ENCODE data around the gene TOPORS. TPM values are rescaled to one million over a fixed set of nuclear protein-coding genes. Genes with fewer than 3 reads are reported as not detected.

The TOPORS gene
- total RNA-seq, result 25.6 and 30.0 TPM in 2 replicates

DNA sequence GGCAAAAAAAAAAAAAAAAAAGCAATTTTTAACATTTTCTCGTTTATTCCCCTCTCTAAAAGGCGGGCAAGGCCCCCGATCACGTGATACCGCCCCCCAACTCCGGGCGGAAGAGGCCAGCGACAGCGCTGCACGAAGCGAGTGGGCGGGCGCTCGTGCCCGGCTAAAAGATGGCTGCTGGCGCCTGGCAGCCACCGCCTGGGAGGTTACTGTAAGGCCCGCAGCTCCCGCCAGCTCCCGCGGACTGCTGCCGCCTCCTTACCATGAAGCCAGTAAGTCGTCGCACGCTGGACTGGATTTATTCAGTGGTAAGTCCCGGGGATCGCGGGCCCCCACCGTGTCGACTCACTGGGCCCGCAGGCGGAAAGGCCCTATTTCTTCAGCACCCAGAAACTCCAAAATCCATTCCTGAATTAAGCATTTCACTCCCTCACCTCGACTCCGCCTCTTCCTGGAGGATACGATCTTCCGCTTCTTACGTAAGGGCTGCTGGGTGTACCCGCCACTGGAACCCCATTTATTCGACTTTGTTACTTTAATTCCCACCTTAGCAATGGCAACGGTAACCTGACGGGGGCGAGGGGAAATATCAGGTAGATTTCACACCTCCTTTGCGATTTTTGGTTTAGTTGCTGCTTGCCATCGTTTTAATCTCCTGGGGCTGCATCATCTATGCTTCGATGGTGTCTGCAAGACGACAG is at the start of gene TOPORS, which contains the start of gene SMIM27:
TSS of gene TOPORS (minus strand) at position 415 of the 701 bp plus-strand sequence. CDS start at position 265, 150 bp downstream.
TSS of gene SMIM27 (plus strand) at position 156 of the 701 bp plus-strand sequence. CDS start at position 264, 108 bp downstream.

DNA sequence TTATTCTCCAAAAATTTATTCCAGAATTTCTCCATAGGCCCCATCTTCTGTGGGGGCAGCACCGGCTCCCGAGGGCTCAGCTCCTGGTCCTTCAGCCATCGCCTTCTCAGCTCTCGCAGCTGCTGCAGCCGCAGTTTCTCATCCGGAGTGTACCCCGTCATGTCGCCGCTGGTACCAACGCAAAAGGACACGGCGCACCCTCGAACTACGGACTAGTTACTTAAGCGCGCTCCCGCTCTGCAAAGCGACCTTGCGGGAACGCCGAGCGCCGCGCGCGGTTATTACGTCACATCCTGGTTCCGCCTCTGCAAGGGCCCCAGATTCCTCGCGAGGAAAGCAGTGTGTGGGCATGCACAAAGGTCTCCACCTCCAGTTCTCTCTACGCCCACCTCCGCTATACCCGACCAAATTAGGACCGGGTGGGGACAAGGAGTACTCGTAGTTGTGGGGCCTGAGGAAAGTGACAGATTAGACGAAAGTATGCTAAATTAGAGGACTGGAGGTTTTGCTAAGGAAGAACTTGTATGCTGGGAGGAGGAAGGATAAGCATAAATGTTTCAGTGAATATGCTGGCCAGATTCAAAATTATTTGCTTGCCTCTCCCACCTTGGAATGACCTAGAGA is 20.6 kb upstream of the TOPORS start, which contains the start of gene NDUFB6:
TSS of gene NDUFB6 (minus strand) at position 260 of the 624 bp plus-strand sequence. CDS start at position 161, 99 bp downstream.

DNA sequence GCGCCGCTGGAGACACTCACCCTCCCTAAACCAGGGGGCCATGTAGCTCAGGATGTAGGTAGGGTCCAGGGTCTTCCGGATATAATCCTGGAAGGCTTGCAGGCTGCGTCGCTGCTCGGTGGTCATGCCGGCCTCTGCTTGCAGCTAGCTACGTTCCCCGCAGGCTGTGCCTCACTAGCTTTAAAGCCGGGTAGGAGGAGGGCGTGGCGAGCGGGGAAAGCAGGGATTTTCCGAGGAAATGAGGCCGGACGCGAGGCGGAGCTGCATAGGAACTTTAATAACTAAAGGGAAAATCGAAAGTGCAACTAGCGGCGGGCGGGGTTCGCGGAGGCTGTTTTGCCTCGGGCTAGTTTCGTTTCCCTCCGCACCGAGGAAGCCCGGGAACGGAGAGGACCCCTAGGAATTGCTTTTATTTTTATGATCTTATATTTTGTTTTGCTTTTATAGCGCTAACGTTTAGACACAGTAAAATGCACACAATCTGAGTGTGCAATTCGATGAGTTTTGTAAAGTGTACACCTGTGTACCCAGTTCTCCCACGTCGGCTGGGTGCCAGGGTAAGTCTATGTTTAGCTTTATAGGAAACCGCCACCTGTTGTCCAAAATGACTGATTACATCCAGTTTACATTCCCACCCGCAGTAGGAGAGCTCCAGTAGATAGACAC is 26.2 kb downstream of the TOPORS start, which contains the start of gene RIGI:
TSS of gene RIGI (minus strand) at position 156 of the 666 bp plus-strand sequence. CDS start at position 126, 30 bp downstream.

Other genes starting within 250 kb of the TOPORS start
- 106 and 143 TPM in 2 replicates for gene ACO1, start 167.9 kb downstream of the TOPORS start, total RNA-seq
- 5.3 and 5.8 TPM in 2 replicates for gene RIGI, start 26.4 kb downstream of the TOPORS start, total RNA-seq
- 2.7 and 3.4 TPM in 2 replicates for gene SMIM27, start 259 bp downstream of the TOPORS start, total RNA-seq
- gene NDUFB6, start 20.6 kb upstream of the TOPORS start, total RNA-seq, result 49.2 and 52.5 TPM in 2 replicates
- under 0.01 TPM in 1 of 2 replicates, not detected in the other for gene TAF1L, start 83.1 kb upstream of the TOPORS start, total RNA-seq
- gene TMEM215, start 231.0 kb upstream of the TOPORS start, total RNA-seq, result not detected in 2 replicates